ENCODE results near the gene SPOUT1.
"Not testable (repeated sequence)": the region's sequence is repeated elsewhere in the genome, so short reads cannot be mapped to it uniquely, and the experiment has no call there.

DNA sequence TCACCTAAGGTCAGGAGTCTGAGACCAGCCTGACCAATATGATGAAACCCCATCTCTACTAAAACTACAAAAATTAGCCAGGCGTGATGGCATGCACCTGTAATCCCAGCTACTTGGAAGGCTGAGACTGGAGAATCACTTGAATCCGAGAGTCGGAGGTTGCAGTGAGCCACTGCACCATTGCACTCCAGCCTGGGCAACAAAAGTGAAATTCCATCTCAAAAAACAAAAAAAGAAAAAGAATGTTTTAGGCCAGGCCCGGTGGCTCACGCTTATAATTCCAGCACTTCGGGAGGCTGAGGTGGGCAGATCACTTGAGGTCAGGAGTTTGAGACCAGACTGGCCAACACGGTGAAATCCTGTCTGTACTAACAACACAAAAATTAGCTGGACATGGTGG, 28.9 kb upstream of the SPOUT1 start:
- TF ChIP-seq, protein P1, sequence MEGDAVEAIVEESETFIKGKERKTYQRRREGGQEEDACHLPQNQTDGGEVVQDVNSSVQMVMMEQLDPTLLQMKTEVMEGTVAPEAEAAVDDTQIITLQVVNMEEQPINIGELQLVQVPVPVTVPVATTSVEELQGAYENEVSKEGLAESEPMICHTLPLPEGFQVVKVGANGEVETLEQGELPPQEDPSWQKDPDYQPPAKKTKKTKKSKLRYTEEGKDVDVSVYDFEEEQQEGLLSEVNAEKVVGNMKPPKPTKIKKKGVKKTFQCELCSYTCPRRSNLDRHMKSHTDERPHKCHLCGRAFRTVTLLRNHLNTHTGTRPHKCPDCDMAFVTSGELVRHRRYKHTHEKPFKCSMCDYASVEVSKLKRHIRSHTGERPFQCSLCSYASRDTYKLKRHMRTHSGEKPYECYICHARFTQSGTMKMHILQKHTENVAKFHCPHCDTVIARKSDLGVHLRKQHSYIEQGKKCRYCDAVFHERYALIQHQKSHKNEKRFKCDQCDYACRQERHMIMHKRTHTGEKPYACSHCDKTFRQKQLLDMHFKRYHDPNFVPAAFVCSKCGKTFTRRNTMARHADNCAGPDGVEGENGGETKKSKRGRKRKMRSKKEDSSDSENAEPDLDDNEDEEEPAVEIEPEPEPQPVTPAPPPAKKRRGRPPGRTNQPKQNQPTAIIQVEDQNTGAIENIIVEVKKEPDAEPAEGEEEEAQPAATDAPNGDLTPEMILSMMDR (IDR thresholded peaks at IDR 0.05) = not testable (repeated sequence)
- not testable (repeated sequence) for TF ChIP-seq POLR2A (IDR thresholded peaks at IDR 0.05)

Measured in Peyer's patch (tissue), 4 donors.